AML-193 (cell line): ENCODE results near the gene AUH.

ENCODE experiments used
- DNase-seq, 2 experiments: peaks; one replicate each; lab custom pipeline; 2025; lab: John Stamatoyannopoulos, UW

AUH gene

DNA sequence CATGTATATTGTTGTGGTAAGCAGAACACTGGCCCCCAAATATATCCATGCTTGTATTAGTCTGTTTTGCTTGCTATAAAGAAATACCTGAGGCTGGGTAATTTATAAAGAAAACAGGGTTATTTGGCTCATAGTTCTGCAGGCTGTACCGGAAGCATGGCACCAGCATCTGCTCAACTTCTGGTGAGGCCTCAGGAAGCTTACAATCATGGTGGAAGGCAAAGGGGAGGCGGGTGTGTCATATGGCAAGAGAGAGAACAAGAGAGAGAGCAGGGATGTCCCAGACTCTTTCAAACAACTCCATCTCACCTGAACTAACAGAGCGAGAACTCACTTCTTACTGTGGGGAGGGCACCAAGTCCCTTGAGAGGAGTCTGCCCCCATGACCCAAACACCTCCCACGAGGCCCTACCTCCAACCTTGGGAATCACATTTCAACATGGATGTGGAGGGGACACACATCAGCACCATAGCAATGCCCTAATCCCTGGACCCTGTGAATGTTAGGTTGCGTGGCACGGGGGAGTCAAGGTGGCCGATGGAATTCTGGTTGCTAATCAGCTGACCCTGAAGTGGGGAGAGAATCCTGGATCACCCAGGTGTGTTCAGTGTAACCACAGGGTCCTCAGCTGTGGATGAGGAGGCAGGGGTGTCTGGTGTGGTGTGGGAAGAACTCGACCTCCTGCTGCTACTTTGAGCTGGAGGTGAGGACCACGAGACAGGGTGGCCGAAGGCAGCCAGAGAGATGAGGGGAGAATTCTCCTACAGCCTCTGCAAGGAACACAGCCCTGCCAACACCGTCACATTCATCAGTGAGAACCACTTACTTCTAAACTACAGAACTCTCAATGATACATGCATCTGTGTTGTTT lies 172.8 kb downstream of the AUH start:
- DNase-seq, result no peak

DNA sequence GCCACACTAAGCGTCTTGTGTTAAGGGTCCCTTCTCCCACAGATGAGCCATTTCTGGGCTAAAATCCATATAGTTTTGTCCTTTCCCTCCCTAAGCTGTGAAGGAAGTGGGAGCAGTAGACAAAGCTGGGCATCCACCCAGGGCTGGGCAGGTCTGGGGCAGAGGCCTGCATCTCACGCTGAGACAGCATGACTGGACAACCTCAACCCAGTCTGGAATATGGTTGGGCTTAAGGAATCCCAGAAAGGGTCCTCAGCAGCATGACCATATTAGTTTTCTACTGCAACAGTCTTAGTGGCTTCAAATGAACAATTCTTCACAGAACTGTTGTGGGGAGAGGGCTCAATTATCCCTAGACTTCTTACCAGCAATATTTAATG lies 173.8 kb downstream of the AUH start:
- no peak for DNase-seq

DNA sequence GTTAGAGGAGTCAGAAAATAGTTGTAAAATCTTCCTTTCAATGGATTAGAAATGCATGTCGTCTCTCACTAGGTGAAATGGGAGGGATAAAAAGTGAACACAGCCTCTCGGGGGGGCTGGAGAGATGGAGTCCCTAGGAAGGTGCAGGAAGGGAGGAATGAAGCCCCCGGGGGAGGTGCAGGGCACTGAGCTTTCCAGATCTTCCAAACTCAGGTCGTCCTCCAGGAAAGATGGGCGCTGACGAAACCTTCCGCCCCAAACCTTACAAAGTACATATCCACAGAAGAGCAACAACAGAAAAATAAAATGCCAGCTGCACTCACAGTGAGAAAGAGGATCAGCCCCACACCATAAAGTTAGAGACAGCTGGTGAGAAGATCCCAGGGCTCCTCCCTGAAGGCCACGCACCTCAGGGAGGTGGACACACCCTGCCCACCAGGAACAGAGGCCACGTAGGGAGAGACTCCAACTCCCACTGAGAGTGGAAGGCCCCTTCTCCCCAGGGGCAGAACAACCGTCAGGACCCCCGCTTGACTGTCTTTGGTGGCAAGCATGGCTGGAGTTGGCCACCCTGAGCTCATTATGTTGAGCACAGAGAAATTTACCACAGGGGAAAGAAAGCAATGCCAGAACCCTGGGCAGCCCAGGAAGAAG lies 174.3 kb downstream of the AUH start:
- DNase-seq, result no peak

DNA sequence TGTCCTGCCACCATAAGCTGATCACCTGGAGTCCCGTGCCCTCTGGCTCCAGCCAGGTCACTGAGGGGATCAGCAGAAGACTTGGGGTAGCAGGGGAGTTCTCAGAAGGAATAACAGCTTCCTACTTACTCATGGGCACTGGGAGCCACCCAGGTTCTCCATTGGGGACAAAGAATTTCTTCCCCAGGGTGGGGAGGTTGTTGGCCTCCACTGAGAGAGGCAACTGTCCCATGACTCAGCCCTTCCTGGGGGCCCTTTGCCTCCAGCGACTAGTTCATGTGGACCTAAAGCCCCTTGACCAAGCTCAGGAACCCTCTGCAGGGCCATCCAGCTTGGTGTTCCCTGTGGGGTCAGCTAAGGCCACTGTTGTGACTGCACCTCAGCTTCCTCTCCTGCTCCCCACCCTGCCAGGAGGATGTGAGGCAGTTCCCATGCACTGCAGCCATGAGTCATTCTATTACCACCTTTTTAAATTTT lies 175.0 kb downstream of the AUH start:
- DNase-seq, result peak; percentile 27 to 41

DNA sequence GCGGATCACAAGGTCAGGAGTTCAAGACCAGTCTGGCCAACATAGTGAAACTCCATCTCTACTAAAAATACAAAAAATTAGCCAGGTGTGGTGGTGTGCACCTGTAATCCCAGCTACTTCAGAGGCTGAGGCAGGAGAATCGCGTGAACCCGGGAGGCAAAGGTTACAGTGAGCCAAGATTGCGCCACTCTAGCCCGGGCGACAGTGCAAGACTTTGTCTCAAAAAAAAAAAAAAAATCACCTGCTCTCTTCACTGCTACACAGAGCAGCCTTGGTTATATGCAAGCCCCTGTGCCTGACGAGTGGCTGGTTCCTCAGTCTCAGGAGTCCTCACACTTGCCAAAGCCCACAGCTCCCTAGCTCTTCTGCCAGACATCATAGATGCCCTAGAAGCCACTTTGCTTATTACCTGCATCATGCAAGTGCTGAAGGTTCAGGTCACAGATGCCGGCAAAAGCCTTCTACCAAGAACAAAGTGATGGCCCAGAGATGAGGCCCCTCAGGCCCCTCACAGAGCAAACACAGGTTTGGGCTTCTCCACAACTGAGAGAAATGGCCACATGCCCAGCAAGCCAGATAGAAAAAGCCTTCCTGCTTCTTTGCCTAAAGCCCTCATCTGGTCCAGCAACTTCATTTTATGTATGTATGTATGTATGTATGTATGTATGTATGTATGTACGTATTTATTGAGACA lies 176.4 kb downstream of the AUH start:
- no peak for DNase-seq

DNA sequence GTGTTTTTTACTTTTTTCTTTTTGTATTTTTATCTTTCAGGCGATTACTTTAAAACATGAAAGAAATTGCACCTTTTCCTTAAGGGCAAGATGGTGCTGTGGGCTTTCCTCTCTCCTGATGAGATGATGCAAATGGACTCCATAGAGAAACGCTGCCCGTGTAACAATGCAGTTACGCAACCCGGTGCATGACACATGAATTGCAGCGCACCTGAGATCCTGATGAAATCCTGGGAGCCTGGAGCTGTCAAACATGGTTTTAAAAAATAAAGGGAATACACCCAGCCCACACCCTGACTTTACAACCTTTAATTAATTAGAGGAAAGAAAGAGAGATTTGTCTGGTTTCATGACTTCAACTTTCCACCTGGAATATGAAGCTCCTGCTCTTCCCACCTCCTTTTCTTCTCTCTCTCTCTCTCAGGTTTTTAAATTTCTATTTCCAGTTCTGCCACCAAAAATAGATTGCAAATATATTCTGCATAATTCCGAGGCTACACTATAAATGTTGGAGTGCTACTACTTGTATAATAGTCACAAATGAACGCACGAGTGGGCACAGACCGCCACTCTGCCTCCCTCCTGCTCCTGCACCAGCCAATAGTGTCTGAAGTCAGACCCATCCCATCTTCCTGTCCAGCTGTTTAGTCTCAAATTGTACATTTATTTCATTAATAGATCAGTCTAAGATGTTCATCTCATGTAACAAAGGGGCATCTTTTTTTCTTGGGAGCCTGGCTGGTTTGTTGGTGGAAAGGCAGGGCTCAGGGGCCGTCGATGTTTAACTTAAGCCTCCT lies 179.1 kb downstream of the AUH start:
- DNase-seq, result no peak

DNA sequence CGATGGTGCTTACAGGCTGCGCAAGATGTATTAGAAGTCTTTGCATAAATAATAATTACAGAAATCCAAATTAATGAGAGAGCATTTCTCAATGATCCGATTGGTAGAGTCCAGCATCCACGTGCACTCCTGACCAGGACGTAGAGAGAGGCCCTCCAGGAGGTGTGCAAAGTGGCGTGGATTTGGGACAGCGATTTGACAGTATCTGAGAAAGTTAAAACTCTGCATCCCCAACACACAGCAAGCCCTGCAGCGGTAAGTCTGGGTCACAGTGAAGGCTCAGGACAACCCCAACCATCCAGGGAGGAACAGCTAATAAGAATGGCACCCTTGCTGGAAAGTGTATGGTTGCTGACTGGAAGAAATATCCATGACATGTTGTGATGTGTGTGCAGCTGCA lies 180.2 kb downstream of the AUH start:
- no peak for DNase-seq

DNA sequence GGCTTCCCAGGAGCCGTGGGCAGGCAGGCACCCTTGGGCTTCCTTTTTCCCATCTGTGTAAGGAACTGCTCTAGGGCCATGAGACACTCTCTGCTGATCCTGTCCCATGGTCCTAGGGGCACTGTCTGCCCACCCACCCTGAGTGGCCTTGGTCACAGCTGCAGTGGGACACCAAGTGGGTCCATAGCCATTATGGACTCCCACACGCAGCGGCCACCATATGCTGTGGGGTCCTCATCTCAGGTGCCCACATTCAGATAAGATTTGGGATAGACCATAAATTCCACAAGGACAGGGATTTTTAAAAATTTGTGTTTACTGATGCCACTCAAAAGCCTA lies 180.8 kb downstream of the AUH start:
- DNase-seq, result no peak

DNA sequence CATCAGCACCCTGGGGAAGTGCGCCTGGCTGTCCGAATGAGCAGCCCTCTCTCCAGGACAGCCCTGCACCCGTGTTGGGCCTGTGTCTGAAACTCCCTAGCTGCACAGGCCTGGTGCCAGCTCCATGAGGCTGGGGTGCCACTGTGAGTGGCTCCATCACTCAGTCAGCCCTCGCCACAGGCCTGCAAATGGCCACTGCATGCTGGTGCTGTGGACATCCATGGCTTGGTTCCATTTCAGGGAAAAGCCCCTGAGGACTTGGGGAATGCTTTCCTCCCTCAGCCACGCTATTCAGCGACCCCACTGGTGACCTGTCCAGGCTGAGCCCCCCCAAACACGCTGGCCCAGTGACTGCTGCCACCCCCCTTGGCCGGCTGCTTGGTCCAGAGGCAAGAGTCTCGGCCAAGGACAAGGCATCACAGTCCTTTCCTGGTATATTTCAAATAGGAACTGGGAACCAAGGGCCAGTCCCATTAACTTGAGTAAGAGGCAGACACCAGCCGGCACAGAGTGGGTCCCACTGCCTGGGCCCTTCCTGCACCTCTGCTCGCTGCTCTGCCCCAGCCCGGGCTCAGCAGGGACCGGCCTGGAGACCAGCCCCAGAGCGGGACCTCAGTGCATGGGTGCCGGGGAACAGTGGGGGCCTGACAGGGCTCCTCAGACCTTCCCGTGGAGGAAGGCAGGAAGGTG lies 181.3 kb downstream of the AUH start:
- DNase-seq, result no peak

DNA sequence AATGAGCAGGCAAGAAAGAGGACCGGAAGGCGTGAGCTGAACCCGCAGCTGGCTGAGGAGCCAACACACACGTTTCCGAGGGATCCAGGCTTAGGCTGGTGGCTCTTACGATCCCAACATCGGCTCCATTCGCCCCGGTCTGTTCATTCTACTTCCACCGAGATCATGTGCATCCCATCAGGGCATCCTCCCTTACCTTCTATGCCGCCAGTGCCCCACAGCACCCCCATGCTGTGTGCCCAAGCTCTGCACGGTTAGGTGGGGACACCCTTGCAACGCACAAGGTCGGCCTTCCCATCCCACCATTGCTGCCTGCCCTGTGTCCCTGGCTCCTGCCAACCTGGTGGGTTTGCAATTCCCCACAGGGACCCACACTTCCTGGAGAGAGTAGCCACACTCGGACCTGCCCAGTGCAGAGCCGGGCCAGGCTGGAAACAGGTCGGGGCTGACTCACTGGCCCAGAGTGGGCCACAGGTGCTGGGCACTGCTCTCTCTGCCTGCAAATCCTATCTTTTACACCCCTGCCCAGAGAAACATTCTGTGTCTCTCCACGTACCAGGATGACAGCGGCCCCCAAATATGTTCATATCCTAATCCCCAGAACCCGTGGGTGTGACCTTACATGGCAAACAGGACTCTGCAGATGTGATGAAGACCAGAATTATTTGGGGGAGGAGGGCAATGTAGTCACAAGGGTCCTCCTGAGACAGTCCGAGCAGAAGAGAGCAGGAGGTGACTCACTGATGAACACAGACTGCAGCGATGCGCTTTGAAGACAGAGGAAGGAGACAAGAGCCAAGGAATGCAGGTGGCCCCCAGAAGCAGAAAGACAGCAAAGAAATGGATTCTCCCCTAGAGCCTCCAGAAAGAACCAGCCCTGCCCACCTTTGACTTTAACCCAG lies 182.2 kb downstream of the AUH start:
- no peak for DNase-seq

DNA sequence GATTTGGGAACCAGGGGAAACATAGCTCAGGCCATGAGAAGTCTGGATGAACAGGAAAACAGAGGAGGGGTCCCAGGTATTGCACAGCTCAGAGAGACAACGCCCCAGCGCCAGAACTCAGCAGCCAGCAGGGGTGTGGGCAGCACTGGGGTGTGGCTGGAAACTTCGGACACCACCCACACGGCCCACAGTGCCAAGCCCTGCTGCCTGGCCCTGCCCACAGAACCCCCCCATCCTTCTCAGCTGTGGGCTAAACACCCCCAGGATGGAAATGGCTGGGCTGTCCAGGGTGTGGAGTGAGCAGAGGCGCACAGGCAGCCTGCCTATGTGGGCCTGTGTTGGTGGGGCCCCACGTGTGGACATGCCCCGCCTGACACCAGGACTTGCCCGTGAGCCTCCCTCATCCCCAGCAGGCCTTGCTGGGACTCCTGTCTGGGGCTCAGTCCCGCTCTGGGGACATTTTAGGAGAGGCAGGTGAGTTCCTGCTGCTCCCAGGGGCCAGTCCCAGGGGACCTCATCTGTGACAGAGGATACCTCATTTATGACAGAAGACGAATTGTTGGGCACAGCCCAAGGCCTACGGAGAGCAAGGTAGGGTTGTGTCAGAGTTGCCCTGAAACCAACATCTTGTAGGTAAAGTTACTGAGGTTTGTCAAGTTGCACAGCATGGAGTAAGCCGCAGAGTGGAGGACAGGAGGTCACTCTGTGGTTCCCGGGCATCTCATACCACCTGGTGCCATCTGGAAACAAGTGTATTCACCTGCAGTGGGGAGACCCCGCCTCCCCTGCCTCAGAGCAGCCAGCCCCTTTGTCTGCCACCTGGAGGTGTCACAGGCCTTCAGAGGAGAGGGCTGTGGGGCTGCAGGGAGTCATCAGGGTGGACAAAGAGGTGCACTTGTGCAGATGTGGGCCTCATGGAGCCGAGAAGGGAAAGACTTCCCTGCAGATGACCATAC lies 183.2 kb downstream of the AUH start:
- no peak for DNase-seq

DNA sequence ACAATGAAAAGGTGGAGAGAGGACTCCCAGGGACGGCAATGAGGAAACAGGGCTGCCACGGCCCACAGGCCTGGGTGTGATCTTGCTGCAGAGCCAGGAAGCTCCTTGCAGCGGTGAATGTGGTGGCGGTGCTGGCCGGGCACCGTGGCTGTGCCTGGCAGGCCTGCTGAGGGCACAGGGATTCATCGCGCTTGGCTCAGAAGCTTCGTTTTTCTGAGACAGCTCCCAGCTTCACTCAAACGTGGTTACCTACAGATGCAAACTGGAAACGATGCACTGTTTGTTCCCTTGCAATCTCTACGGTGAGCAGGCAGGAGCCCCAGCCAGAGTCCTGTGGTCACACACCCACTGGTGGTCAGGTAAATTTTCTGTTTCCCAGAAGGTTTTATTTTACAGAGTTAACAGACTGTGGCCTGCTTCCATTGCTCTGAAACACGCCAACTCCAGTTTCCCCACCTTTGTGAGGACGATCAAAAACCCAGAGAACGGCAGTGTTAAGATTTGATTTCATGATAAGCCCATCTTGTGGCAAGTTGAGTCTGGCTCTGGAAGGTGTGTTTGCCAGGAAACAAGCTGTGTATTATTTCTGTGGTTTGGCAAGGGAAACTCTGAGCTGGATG lies 183.9 kb downstream of the AUH start:
- no peak for DNase-seq

DNA sequence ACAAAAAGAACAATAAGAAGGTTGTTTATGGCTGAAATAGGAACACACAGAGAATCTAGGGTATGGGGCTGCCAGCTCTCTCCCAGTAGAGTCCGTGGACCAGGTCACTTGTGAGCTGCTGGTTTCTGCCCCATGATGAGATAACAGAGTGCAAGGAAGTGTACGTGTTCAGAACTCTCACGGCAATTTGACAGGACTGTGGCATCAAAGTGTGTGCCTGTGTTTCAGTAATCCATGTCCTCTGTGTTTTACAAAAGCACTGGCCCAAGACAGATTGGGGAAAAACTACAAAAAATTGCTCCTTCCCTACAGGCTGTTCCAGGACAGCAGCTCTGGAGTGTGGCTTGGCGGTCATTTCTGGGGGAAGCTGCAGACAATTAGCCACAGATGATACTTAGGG lies 184.6 kb downstream of the AUH start:
- DNase-seq, result no peak

DNA sequence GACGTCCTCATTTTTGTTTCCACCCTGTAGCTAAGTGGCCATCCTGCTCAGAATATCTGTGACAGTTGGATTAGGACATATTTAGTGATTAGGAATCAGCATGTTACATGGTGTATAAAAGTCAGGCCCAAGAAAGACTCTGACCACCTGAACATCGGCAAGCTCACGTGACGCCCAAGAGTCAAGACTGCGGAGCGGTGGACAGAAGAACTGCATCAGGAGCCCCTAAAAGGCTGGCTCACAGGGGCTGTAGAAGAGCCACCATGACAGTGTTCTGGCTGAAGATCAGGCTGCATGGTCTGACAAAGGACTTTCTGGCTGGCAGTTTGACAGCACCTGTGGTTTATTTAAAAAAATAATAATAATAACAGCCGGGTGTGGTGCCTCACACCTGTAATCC lies 185.3 kb downstream of the AUH start:
- DNase-seq, result no peak

DNA sequence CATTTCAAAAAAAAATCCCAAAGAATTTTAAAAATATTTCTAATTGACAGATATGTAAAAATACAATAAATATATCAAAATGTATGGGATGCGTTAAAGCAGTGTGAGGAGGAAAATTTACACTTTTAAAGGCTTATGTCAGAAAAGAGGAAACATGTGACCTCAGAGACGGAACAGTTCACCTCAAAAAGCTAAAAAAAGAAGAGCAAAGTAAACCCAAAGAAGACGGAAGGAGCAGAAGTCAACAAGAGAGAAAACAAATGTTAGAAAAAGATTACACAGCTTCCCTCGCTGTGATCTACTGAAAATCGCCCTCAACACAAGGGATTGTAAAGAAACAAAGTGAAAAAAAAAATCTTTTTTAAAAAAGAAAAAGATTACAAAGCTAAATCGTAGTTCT lies 186.9 kb downstream of the AUH start:
- DNase-seq, result peak; percentile 47 to 52

DNA sequence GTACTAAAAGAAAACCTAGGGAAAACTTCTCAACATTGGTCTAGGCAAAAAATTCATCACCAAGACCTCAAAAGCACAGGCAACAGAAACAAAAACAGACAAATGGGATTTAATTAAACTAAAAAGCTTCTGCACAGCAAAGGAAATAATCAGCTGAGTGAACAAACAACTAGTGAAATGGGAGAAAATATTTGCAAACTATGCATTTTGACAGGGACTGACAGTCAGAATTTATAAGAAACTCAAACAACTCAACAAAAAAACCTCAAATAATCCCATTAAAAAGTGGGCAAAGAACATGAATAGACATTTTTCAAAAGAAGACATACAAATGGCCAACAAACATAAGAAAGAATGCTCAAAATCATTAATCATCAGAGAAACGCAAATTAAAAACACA lies 189.4 kb downstream of the AUH start:
- no peak for DNase-seq

DNA sequence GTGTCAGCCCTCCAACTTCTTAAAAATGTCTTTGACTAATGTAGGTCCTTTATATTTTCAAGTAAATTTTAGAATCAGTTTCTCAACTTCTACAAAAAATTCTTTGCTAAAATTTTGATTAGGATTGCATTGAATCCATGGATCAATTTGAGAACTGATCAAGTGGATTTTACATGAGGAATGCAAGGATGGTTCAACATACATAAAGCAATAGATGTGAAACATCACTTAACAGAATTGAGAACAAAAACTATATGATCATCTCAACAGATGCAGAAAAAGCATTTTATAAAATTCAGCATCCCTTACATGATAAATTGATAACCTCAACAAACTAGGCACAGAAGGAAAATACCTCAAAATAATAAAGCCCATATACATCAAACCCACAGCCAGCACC lies 190.8 kb downstream of the AUH start:
- DNase-seq, result no peak

DNA sequence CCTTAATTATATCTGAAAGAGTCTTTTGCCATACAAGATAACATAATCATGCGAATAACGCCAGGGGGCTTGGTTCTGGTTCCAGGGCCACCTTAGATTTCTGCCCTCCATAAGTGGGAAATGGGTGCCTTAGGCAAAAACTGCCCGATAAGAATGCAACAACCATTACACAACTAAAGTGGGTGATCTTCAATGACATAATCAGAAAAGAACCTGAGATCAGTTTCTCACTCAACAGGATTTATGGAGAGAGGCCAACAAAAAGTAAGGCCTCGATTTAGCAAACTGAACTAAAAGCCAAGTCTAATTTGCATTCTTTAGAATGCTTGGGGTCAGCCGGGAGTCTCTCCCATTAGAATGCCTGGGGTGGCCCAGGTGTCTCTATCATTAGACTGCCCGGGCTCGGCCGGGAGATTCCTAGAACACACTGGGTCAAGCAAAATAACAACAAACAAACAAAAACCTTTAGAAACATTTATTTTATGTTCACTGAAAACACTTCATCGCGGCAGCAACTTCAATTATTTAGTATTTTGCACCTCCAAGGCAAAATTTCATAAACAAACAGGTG lies 194.8 kb downstream of the AUH start:
- DNase-seq, result no peak
